Tibial nerve (tissue), 3 donors: ENCODE measurements around the gene KLHL7.
"Not testable (repeated sequence)": the region's sequence is repeated elsewhere in the genome, so short reads cannot be mapped to it uniquely, and the experiment has no call there.

Experiments
- POLR2A ChIP-seq, 2 donors: fragments of 450-650 bp; IDR thresholded peaks; one replicate each; pipeline ENCODE4 v1.6.1; 2017; ENCODE audit warnings: antibody characterized with exemption in 2 of 2, mild to moderate bottlenecking in 2 of 2, moderate library complexity in 2 of 2
- TF ChIP-seq, protein P1 (sequence below), 5 experiments: fragments of 200-600 bp in 3 of 5; fragments of 450-650 bp in 2 of 5; sonication (generic) in 3 of 5; IDR thresholded peaks; one replicate each; pipeline ENCODE4 v1.5.1; 2016 to 2019; ENCODE audit warnings: antibody characterized with exemption in 5 of 5, mild to moderate bottlenecking in 3 of 5, moderate library complexity in 2 of 5

DNA sequence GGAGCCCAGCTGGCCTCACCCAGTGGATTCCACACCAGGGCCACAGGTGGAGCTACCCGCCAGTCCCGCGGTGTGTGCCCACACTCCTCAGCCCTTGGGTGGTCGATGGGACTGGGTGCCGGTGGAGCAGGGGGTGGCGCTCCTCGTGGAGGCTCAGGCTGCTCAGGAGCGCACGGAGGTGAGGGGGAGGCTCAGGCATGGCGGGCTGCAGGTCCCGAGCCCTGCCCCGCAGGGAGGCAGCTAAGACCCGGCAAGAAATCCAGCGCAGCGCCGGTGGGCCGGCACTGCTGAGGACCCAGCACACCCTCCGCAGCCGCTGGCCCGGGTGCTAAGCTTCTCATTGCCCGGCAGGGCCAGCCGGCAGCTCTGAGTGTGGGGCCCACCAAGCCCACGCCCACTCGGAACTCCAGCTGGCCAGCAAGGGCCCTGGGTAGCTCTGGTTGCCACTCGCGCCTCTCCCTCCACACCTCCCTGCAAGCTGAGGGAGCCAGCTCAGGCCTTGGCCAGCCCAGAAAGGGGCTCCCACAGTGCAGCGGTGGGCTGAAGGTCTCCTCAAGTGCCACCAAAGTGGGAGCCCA lies 88.2 kb downstream of the KLHL7 start:
- TF ChIP-seq, protein P1, sequence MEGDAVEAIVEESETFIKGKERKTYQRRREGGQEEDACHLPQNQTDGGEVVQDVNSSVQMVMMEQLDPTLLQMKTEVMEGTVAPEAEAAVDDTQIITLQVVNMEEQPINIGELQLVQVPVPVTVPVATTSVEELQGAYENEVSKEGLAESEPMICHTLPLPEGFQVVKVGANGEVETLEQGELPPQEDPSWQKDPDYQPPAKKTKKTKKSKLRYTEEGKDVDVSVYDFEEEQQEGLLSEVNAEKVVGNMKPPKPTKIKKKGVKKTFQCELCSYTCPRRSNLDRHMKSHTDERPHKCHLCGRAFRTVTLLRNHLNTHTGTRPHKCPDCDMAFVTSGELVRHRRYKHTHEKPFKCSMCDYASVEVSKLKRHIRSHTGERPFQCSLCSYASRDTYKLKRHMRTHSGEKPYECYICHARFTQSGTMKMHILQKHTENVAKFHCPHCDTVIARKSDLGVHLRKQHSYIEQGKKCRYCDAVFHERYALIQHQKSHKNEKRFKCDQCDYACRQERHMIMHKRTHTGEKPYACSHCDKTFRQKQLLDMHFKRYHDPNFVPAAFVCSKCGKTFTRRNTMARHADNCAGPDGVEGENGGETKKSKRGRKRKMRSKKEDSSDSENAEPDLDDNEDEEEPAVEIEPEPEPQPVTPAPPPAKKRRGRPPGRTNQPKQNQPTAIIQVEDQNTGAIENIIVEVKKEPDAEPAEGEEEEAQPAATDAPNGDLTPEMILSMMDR (IDR thresholded peaks at IDR 0.05) = not testable (repeated sequence)
- TF ChIP-seq POLR2A (IDR thresholded peaks at IDR 0.05) = not testable (repeated sequence)
